Stimulated activated CD4-positive, alpha-beta T cell treated with anti-CD3 and anti-CD28 coated beads, Interleukin-4, amount 100 ng/mL, for 24 hours (primary cell): ENCODE measurements around the gene ELFN1.

Experiments used
- DNase-seq: peaks from one replicate; pipeline ENCODE4 v3.0.0-alpha.2; 2020

The ELFN1 gene

GRCh38 chr7:1745576-1746490 lies 75.8 kb downstream of the ELFN1 start:
- no peak for DNase-seq

DNA sequence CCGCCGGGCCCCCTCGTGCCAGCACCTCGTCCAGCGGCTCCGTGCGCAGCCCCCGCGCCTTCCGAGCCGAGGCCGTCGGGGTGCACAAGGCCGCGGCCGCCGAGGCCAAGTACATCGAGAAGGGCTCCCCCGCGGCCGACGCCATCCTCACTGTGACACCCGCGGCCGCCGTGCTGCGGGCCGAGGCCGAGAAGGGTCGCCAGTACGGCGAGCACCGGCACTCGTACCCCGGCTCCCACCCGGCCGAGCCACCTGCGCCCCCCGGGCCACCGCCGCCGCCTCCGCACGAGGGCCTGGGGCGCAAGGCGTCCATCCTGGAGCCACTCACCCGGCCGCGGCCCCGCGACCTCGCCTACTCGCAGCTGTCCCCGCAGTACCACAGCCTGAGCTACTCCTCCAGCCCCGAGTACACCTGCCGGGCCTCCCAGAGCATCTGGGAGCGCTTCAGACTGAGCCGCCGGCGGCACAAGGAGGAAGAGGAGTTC lies 76.5 kb downstream of the ELFN1 start:
- DNase-seq, result no peak

- no peak for DNase-seq
Measured at GRCh38 chr7:1747004-1747801, 77.1 kb downstream of the ELFN1 start.

- DNase-seq, result no peak
Measured at GRCh38 chr7:1748076-1748838, 78.2 kb downstream of the ELFN1 start.

DNA sequence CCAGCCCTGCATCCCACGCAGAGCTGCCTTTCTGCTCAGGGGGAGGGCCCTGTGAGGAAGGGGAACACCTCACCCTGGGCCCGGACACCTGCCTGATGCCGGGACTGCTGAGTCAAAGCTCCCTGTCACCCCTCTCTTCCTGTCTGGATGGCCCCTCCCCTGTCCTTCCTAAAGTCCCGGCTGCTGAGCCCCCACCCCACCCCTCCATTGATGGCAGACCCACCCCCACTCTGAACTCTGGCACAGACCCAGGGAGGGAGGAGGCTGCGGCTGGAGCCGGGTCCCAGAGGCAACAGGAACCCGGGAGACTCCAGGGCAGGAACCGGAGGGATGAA lies 78.7 kb downstream of the ELFN1 start:
- DNase-seq, result no peak

- DNase-seq, result no peak
Measured at GRCh38 chr7:1749351-1749863, 79.3 kb downstream of the ELFN1 start.

- DNase-seq, result no peak
Measured at GRCh38 chr7:1749864-1750466, 79.9 kb downstream of the ELFN1 start.

GRCh38 chr7:1750541-1751021 lies 80.5 kb downstream of the ELFN1 start:
- no peak for DNase-seq

DNA sequence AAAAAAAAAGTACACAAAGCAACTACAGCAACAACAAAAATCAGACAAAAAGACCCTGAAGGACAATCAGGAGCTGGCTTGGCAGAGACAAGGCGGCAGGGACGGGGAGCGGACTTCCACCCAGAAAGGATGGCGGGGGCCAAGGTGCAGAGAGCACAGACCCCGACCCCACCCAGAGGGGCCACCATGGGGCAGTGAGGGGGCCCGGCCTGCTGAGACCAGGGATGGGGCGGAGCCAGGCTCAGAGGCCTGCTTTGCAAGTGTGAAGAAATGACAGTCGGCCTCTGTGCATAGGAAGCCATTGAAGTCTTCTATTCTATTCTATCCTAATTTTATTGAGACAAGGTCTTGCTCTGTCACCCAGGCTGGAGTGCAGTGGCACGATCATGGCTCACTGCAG lies 82.0 kb downstream of the ELFN1 start:
- DNase-seq, result no peak

DNA sequence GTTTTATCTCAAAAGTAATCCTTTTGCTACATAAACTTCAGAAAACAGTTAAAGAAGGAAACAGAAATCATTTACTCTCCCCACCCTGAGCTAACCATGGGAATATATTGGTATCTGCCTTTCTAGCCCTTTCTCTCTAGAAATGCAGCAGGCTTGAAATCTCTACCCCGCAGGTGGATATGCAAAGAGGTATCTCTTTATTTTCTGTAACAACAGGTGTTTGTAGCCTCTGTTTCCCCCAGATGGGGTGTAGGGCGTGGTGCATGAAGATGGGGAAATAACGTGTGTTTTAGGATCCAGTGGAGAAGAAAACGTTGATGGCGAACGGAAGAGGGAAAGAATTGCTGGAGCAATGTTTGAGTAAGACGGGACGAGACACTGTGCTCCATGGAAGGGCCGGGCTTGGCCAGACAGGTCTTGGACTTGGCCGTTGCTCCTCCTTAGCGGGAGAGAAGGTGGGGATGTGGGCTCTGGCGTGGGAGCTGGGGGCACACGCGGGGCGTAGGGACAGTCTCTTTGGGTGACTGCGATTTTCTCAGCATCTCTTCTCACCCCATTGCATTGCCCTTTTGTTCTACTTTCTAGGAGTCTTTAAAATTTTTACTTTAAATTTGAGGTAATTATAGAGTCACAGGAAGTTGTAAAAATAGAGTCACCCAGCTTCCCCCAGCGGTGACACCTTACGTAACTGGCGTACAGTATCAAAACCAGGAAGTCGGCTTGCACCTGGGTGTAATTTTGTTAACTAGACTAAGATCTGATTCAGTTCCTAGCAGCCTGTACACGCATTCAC lies 82.9 kb downstream of the ELFN1 start:
- no peak for DNase-seq

GRCh38 chr7:1753564-1753867 lies 83.4 kb downstream of the ELFN1 start:
- no peak for DNase-seq

GRCh38 chr7:1754345-1754908 lies 84.3 kb downstream of the ELFN1 start:
- DNase-seq, result no peak

DNA sequence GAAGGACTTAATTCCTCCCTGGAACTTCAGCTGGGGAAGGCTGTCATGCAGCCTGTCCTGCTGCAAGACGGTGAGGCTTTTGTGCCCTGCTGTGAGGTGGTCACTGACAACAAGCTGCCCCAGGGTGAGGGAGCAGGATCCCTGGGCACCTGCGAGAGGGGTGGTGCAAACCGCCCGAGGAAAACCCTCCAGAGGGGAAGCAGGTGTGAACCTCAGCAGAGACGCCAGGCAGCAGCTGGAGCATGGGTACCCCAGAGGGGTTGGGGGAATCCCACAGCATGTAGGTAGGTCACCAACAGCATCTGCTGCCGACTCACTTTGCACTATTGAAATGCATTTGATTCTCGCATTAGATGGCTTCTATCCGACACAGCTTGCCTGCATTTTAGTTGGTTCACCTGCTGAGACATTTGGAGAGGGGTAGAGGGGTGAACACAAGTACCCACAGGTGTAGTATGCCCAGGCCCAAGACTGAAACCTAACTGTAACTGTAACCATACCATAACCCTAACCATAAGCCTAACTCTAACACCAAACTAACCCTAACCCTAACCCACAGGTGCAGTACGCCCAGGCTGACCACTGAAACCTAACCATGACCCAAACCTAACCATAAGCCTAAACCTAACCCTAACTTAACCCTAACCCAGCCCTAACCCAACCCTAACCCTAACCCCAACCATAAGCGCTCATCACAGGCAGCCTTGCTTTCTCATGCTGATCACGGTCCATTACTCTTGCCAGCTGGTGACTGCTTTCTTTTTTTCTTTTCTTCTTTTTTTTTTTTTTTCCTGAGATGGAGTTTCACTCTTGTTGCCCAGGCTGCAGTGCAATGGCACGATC lies 85.9 kb downstream of the ELFN1 start:
- no peak for DNase-seq

DNA sequence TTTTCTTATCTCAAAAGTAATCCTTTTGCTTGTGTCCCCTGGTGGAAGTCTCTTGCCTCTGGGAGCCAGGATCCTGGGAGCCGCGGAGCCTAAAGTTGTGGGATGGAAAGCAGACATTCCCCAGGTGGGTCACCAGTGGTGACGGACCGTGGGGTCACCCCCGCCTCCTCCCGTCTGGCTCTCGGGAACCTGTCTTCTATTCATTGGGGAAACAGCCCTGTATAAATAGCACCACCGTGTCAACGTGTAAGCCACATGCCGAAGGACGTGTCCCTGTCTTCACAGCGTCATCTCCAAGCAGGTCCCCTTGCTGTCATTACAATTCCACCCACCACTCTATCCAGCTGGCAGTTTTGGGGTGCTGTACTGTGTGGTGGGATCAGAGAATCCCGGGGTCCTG lies 87.5 kb downstream of the ELFN1 start:
- no peak for DNase-seq

- DNase-seq, result peak; percentile 14
Measured at GRCh38 chr7:1758028-1758858, 88.2 kb downstream of the ELFN1 start.

GRCh38 chr7:1758859-1759521 lies 88.9 kb downstream of the ELFN1 start:
- DNase-seq, result no peak

DNA sequence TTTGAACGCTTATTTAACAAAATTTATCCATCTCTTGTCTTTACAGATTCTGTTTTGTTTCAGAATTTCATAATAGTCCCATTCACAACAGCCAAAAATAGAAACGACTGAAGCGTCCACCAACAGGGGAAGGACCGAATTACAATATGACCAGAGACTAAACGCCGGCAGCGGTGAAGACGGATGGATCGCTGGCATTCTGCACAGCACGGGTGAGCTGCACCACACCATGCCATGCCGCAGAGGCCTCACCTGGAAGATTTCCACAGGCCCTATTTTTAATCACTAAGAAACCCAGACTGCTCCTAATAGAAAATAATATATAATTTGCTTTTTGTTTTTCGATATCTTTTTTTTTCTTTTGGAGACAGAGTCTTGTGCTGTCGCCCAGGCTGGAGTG lies 91.0 kb downstream of the ELFN1 start:
- no peak for DNase-seq

DNA sequence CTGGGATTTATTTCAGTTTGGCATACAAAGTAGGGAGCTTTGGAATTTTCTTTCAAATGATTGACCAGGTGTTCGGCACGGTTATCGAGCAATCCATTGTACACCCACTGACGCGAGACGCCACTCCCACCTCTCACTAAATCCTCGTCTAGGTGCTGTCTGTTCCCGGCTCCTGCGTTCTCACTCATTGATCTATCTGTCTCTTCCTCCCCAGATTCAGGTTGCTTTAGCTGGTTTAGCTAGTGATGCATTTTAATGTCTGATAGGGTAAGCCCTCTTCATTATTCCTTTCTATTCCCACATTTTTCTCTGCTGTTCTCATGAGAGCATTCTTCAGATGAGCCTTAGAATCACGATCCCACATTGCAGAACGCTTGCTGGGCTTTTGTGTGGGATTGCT lies 91.7 kb downstream of the ELFN1 start:
- no peak for DNase-seq
